22Rv1 (cell line): ENCODE data around the gene CEBPB.

Experiments used
- H3K27ac ChIP-seq: fragments of 450-650 bp; 2 replicates; pipeline ENCODE4 v1.5.1; 2017
- CTCF ChIP-seq: fragments of 450-650 bp; IDR thresholded peaks from 2 replicates; pipeline ENCODE4 v1.5.1; 2017; ENCODE audit warnings: mild to moderate bottlenecking
- ZFX ChIP-seq: fragments of 450-650 bp; IDR thresholded peaks from 2 replicates; pipeline ENCODE4 v1.6.1; 2017; ENCODE audit warnings: antibody characterized with exemption, borderline replicate concordance

CEBPB gene

DNA sequence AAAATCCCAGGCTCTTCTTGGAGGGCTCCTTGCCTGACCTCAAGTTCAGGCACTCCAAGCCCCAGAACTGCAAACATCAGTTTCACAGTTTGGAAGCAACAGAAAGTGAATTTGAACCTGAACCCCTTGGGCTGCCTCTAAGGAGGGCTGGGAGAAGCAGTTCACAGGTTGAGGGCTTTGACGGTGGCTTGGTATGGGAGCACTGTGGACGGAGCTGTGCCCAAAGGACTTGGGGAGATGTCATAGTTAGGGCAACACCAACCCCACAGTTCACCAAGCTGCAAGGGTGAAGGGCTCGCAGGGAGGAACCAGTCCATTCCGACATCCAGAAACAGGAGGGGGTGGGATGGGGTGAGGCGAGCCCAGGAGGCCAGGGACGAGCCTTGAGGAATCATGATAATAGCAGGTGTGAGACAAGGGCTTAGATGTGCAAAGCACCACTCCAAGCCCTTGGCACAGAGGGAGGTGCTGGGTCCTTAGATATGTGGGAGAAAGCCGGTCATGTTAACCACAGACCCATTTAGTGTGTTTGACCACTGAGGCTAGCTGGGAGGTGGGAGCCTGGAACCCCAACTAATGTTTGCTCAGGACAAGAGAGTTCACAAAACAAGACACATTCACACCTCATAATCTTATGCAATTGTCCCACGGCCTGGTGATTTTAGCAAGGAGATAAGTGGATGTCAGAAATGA lies 4.3 kb downstream of the CEBPB start:
- TF ChIP-seq ZFX (no peak), CTCF (no peak)
- peak overlapping the region; percentile 25; the same call in 1 of the 2 replicates for H3K27ac ChIP-seq

DNA sequence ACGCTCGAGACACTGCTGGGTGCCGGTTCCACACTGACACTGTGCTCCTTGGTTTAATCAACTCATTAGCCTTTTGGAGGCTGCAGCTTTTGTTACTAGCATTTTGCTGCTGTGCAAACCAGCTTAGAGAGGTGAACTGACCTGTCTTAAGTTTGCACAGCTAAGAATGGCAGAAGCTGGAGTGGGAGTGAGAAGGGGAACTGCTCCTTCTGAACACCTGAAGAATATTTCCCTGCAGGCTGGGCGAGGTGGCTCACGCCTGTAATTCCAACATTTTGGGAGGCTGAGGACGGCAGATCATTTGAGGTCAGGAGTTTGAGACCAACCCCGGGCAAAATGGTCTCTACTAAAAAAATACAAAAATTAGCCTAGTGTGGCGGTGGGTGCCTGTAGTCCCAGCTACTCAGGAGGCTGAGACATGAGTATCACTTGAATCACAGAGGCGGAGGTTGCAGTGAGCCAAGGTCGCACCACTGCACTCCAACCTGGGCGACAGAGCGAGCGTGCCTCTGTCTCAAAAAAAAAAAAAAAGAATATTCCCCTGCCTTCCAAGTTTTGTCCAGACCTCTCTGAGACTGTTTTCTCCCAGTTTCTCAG lies 5.0 kb downstream of the CEBPB start:
- TF ChIP-seq ZFX (no peak), CTCF (no peak)
- peak overlapping the region; percentile 25; the same call in 1 of the 2 replicates for H3K27ac ChIP-seq

- TF ChIP-seq CTCF (no peak), ZFX (no peak)
- no peak overlapping the region for H3K27ac ChIP-seq
These were observed 5.6 kb downstream of the CEBPB start for GRCh38 chr20:50196248-50196647.

- no peak overlapping the region for H3K27ac ChIP-seq
- TF ChIP-seq ZFX (no peak), CTCF (no peak)
These were observed 6.3 kb downstream of the CEBPB start for GRCh38 chr20:50196896-50197295.

GRCh38 chr20:50197463-50198179 lies 7.0 kb downstream of the CEBPB start:
- no peak overlapping the region for H3K27ac ChIP-seq
- TF ChIP-seq ZFX: no peak
- no peak for TF ChIP-seq CTCF

- no peak for TF ChIP-seq ZFX
- no peak for TF ChIP-seq CTCF
- no peak overlapping the region for H3K27ac ChIP-seq
These were observed 7.6 kb downstream of the CEBPB start for GRCh38 chr20:50198180-50198666.

DNA sequence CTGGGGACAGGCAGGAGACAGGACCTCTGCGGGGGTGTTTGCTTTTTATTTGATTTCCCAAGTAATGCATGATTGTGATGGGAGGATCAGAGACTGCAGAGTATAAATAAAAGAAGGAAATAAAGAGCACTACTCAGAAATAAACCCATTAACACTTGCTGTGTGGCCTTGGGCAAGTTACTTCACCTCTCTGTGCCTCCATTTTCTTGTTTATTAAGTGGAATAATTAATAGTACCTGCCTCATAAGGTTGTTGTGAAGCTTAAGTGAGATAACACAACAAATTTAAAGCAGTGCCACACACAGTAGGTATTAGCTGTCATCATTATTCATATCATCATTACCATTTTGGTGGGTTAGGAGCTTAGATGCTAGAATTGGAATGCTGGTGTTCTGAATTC lies 8.1 kb downstream of the CEBPB start:
- TF ChIP-seq ZFX (no peak), CTCF (no peak)
- no peak overlapping the region for H3K27ac ChIP-seq
